HG02884 (cell line): Measurements from ENCODE around the gene ETS1.

Experiments
- ATAC-seq: cut with Tn5 transposase; IDR thresholded peaks from one replicate; pipeline ENCODE4 v1.9.1; 2021; ENCODE audit warnings: mild to moderate bottlenecking, moderate library complexity; ENCODE audit not compliant: unreplicated experiment

ETS1 gene

GRCh38 chr11:128472128-128473089, 114.9 kb downstream of the ETS1 start:
- ATAC-seq = peak; percentile 50

GRCh38 chr11:128471138-128471661, 116.2 kb downstream of the ETS1 start:
- ATAC-seq = peak; percentile 40

- ATAC-seq = no peak
These were observed 117.3 kb downstream of the ETS1 start for GRCh38 chr11:128470081-128470480.

- ATAC-seq = peak; percentile 41
These were observed 118.1 kb downstream of the ETS1 start for GRCh38 chr11:128469220-128469619.

GRCh38 chr11:128468111-128468510, 119.2 kb downstream of the ETS1 start:
- ATAC-seq = no peak

- ATAC-seq = no peak
These were observed 119.7 kb downstream of the ETS1 start for GRCh38 chr11:128467610-128468041.

GRCh38 chr11:128467041-128467440, 120.3 kb downstream of the ETS1 start:
- no peak for ATAC-seq

GRCh38 chr11:128465946-128466705, 121.2 kb downstream of the ETS1 start:
- no peak for ATAC-seq

- ATAC-seq = no peak
These were observed 121.8 kb downstream of the ETS1 start for GRCh38 chr11:128465531-128465930.

GRCh38 chr11:128464878-128465450, 122.4 kb downstream of the ETS1 start:
- ATAC-seq = no peak

GRCh38 chr11:128463979-128464378, 123.4 kb downstream of the ETS1 start:
- no peak for ATAC-seq

GRCh38 chr11:128463371-128463829, 124.0 kb downstream of the ETS1 start:
- no peak for ATAC-seq

- ATAC-seq = no peak
These were observed 124.4 kb downstream of the ETS1 start for GRCh38 chr11:128462922-128463321.

- ATAC-seq = no peak
These were observed 125.2 kb downstream of the ETS1 start for GRCh38 chr11:128462189-128462588.

GRCh38 chr11:128458321-128458720, 129.0 kb downstream of the ETS1 start:
- ATAC-seq = no peak

- ATAC-seq = no peak
These were observed 129.5 kb downstream of the ETS1 start for GRCh38 chr11:128457874-128458273.

GRCh38 chr11:128456566-128457268, 130.6 kb downstream of the ETS1 start:
- ATAC-seq = no peak

- no peak for ATAC-seq
These were observed 131.6 kb downstream of the ETS1 start for GRCh38 chr11:128455766-128456165.

- ATAC-seq = no peak
These were observed 133.7 kb downstream of the ETS1 start for GRCh38 chr11:128453444-128454336.
